ENCODE results near the gene SLFN14.

SLFN14 gene

DNA sequence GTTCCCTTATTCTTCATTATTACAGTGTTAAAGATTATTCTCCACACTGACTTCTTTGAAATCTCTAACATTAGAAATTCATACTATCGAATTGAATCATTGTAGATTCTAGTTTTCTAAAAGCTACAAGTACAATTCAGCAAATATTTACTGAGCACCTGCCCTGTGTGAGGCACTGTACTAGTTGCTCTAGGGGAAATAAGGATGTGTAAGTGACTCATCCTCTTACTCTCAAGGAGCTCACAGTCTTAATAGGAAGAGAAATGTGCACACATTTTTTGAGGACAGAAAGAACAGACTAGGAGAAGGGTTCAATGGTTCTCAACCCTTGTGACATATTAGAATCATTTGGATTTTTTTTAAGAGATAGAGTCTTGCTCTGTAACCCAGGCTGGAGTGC, 15.5 kb downstream of the SLFN14 start:
- no peak overlapping the region for H3K27ac ChIP-seq
- DNase-seq, result no peak
- TF ChIP-seq, protein P1, sequence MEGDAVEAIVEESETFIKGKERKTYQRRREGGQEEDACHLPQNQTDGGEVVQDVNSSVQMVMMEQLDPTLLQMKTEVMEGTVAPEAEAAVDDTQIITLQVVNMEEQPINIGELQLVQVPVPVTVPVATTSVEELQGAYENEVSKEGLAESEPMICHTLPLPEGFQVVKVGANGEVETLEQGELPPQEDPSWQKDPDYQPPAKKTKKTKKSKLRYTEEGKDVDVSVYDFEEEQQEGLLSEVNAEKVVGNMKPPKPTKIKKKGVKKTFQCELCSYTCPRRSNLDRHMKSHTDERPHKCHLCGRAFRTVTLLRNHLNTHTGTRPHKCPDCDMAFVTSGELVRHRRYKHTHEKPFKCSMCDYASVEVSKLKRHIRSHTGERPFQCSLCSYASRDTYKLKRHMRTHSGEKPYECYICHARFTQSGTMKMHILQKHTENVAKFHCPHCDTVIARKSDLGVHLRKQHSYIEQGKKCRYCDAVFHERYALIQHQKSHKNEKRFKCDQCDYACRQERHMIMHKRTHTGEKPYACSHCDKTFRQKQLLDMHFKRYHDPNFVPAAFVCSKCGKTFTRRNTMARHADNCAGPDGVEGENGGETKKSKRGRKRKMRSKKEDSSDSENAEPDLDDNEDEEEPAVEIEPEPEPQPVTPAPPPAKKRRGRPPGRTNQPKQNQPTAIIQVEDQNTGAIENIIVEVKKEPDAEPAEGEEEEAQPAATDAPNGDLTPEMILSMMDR (IDR thresholded peaks at IDR 0.05; ENCODE audit: low read depth, low read length, missing control alignments), result no peak

DNA sequence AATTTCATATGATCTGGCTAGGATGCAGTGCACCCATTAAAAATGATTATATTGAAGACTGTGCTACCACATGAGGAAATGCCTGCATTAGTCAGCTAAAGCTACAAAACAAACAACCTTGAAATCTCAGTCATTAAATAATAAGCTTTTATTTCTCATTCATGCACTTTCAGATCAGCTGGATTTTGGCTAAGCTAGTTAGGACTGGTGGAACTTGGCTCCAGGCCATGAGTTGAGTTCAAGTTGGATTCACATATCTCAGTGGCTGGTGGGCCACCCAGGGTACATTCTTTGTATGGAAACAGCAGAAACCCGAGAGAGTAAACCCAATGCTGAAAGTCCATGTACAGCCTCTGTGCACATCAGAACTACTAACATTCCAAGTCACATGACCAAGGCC, 16.8 kb downstream of the SLFN14 start:
- Histone ChIP-seq H3K27me3 (replicated peaks) (peaks cover 3% of the 10 kb centered on the region), H3K27ac (no peak overlapping the region), H3K36me3 (replicated peaks) (no peaks in the 10 kb centered on the region), H3K4me3 (ENCODE audit: low read depth, low read length) (no peak overlapping the region)
- peak; percentile 8 for DNase-seq
- TF ChIP-seq, protein P1 (IDR thresholded peaks at IDR 0.05; ENCODE audit: low read depth, low read length, missing control alignments), result no peak
- in situ Hi-C loops (cut with HindIII; ENCODE audit: low pct_ligation_motif_present, low sequenced_read_pairs), result loop anchor here (25.0 kb wide), 1 partner anchor 232 kb away; no protein-coding TSS in a partner anchor

More for the DNA sequence above, 15.5 kb downstream of the SLFN14 start:
- H3K36me3 ChIP-seq (replicated peaks), result no peaks in the 10 kb centered on the region
- peaks cover 3% of the 10 kb centered on the region for H3K27me3 ChIP-seq (replicated peaks)
- in situ Hi-C loops (cut with HindIII; ENCODE audit: low pct_ligation_motif_present, low sequenced_read_pairs), result loop anchor here (25.0 kb wide), 1 partner anchor 233 kb away; no protein-coding TSS in a partner anchor
- no peak overlapping the region for H3K4me3 ChIP-seq (ENCODE audit: low read depth, low read length)

DNA sequence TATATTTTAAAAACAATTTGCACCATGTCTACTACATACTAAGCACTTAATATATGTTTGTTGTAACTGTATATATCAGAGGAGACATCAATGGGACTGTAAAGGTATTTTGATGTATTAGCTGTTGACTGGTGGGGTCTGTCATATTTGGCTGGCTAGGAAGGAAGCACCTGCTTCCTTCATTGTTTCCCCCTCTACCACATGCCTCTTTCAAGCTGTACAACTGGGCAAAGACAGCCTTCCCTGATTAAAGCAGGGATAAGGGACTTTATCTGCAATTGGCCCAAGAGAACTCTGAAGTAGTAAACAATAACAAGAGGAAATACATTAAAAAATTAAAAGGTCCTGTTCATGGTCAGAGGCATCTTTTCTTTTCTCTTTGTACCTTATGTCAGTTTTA, 17.6 kb downstream of the SLFN14 start:
- Histone ChIP-seq H3K27me3 (replicated peaks) (no peaks in the 10 kb centered on the region), H3K36me3 (replicated peaks) (no peaks in the 10 kb centered on the region), H3K27ac (no peak overlapping the region), H3K4me3 (ENCODE audit: low read depth, low read length) (no peak overlapping the region)
- in situ Hi-C loops (cut with HindIII; ENCODE audit: low pct_ligation_motif_present, low sequenced_read_pairs), result loop anchor here (25.0 kb wide), 1 partner anchor 231 kb away; no protein-coding TSS in a partner anchor
- no peak for DNase-seq
- TF ChIP-seq, protein P1 (IDR thresholded peaks at IDR 0.05; ENCODE audit: low read depth, low read length, missing control alignments), result no peak

DNA sequence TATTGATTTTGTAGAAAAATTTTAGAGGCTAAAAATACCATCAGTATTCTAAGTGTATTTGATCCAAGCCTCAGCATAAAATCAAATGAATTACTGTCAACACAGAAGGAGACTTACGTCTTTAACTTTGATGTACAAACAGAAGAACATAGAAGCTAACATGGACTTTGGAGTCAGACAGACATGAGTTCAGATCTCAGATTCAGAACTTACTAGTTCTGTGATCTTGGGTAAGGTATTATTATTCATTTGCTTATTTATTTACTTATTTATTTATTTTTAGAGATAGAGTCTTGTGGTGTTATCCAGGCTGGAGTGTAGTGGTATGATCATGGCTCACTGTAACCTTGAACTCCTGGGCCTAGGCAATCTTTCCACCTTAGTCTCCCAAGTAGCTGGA, 19.2 kb downstream of the SLFN14 start:
- Histone ChIP-seq H3K4me3 (ENCODE audit: low read depth, low read length) (no peak overlapping the region), H3K36me3 (replicated peaks) (no peaks in the 10 kb centered on the region), H3K27me3 (replicated peaks) (no peaks in the 10 kb centered on the region), H3K27ac (peak overlapping the region; percentile 55)
- DNase-seq, result no peak
- in situ Hi-C loops (cut with HindIII; ENCODE audit: low pct_ligation_motif_present, low sequenced_read_pairs), result loop anchor here (25.0 kb wide), 1 partner anchor 229 kb away; no protein-coding TSS in a partner anchor
- TF ChIP-seq, protein P1 (IDR thresholded peaks at IDR 0.05; ENCODE audit: low read depth, low read length, missing control alignments), result no peak

DNA sequence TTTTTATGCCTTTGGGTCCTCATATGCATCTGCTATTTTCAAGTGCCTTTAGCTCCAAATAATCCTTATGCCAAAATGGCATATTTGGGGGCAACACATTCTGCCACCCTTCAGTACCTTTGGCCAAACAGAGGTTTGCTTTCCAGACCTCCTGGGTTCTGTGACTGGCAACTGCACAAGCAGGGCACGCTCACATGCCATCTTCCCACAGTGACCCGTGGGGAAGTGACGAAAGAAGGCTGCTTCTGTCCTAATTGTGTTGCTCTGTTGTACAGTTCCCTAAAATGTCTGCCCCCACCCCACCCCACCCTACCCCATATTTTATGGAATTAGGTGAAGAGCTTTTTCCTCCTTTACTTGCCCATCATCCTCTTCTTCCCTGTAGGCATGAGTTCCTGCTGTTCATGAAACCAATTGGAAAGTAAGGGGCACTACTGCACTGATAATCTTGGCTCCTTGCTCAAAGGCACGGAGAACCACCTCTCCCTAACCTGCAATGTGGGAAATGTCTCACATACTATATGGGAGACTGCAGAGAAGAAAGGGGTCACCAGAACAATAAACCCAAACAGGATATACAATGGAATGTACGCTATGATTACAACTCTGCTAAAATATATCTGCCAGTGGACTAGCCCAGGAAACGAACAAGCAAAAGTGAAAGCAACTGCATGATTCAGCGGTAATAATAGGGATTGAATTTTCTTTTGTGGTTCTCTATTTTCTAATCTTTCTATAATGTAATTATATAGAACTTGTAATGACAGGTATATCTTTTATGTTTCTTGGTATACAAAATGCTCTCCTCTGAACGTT, 19.8 kb downstream of the SLFN14 start:
- Histone ChIP-seq H3K36me3 (replicated peaks) (no peaks in the 10 kb centered on the region), H3K27ac (peak overlapping the region; percentile 55), H3K4me3 (ENCODE audit: low read depth, low read length) (peak overlapping the region; percentile 22), H3K27me3 (replicated peaks) (no peaks in the 10 kb centered on the region)
- in situ Hi-C loops (cut with HindIII; ENCODE audit: low pct_ligation_motif_present, low sequenced_read_pairs), result loop anchor here (25.0 kb wide), 1 partner anchor 228 kb away; no protein-coding TSS in a partner anchor
- DNase-seq, result peak; percentile 36
- TF ChIP-seq, protein P1 (IDR thresholded peaks at IDR 0.05; ENCODE audit: low read depth, low read length, missing control alignments), result no peak
